ENCODE results near the gene CACNG5.

DNA sequence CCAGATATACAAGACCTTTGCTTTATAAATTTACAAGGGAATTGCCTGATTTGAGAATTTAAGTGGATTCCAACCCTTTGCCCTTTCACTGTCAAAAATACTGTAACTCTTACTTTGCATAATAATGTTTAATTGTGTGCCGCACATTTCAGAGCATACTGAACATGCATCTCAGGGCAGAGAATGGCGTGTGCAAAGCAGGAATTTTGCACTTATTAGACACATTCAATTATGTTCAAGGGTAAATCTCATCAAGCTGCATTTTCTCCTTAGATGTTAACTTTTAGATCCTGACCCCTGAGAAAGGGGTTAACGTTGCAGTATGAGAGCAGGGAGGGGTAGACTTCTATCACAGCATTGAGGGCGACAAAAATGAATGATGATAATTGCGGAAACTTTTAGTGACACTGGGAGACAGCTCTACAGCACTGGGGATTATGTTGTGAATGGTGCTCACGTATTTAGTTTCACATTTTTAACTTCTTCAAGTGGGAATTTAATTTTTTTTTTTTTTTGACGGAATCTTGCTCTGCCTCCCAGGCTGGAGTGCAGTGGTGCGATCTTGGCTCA, 75.0 kb downstream of the CACNG5 start:
- TF ChIP-seq, protein P1, sequence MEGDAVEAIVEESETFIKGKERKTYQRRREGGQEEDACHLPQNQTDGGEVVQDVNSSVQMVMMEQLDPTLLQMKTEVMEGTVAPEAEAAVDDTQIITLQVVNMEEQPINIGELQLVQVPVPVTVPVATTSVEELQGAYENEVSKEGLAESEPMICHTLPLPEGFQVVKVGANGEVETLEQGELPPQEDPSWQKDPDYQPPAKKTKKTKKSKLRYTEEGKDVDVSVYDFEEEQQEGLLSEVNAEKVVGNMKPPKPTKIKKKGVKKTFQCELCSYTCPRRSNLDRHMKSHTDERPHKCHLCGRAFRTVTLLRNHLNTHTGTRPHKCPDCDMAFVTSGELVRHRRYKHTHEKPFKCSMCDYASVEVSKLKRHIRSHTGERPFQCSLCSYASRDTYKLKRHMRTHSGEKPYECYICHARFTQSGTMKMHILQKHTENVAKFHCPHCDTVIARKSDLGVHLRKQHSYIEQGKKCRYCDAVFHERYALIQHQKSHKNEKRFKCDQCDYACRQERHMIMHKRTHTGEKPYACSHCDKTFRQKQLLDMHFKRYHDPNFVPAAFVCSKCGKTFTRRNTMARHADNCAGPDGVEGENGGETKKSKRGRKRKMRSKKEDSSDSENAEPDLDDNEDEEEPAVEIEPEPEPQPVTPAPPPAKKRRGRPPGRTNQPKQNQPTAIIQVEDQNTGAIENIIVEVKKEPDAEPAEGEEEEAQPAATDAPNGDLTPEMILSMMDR (IDR thresholded peaks at IDR 0.05) = no peak
- TF ChIP-seq POLR2A (IDR thresholded peaks at IDR 0.05) = no peak

All from heart left ventricle (tissue), 13 donors.